HG03103 (cell line): Measurements from ENCODE around the gene CAVIN1.
"Not testable (repeated sequence)": the region's sequence is repeated elsewhere in the genome, so short reads cannot be mapped to it uniquely, and the experiment has no call there.

ENCODE experiments used
- ATAC-seq: cut with Tn5 transposase; IDR thresholded peaks from one replicate; pipeline ENCODE4 v1.9.1; 2021; ENCODE audit warnings: low read depth; ENCODE audit not compliant: unreplicated experiment

CAVIN1 gene

DNA sequence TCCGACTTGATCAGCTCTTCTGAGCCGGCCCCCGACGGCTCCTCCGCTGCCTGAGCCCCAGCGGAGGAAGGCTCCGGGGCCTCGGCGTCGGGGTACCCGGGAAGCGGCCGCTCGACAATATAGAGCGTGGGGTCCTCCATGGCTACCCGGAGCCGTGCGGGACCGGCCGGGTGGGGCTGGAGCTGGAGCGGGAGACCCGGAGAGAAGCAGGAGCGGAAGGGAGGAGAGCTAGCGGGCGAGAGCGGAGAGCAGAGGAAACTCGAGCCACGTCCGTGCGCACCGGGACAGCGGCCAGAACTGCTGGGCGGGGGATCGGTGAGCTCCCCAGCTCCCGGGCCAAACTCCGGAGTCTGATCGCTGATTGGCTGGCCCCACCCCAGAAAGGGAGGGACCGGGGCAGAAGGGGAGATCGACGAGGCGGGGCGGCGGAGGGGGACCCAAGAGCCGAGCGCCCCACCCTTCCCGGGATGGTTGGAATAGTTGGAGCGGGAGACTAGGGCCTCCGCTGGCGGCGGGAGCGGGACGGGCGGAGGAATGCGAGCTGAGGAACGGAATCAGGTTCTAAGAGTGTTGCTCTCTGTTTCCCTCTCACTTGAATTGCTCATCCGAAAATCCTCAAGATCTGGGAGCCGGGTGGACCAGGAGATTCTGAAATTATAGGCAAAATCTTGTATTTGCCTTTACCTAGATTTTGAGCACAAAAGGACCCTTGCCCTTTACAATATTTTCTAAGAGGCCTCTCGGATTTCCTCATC is at the start of gene CAVIN1:
TSS of gene CAVIN1 (minus strand) at position 299 of the 755 bp plus-strand sequence. CDS start at position 140, 159 bp downstream.
- ATAC-seq, result no peak

DNA sequence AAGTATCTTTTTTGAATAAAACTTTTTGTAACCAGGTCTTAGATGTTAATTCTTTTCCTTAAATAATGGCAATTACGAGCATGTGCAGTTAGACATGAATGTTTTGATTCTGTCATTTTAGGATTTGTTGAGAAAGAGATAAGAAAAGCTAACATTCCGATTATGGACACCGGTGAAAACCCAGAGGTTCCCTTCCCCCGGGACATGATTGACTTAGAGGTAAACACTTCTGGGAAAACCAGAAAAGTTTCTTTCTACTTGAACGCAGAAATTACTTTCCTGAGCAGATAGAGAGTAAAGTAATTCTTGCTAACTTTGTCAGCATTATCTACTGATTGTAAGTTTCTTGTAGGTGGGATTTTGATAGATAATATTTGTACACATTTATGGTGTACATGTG is 44.8 kb upstream of the CAVIN1 start:
- no peak for ATAC-seq

DNA sequence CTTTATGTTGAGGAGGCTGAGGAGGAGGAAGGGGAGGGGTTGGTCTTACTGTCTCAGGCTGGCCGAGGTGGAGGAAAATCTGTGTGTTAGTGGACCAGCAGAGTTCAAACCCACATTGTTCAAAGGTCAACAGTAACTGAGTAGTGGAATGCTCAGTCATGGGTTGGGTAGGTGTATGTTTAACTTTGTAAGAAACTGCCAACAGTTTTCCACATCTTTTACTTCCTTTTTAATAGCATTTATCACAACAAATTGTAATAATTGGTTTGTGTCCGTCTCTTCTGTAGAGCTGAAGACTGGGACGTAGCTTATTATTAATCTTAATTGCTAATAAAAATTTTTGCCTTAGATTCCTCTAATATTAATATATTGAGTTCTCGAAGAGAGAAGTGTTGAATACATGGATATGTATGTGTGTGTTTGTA is 40.9 kb upstream of the CAVIN1 start:
- no peak for ATAC-seq

DNA sequence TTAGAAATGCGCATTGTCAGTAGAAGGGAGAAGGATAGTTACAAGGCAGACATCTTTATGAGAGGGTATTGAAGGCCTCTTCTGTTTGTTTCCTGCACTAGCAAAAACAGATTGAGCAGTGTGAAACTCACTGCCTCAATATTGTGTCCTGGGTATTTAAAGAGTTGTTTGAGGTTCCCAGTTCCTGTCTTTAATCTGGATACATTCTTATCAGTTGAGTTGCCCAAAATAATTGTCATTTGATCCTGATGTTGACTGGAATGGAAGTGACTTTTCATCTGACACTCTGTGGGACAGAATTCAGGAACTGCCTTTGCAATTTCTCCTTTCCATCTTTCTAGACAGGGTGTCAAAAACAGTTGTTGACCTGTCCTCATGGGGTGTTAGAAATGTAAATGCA is 37.3 kb upstream of the CAVIN1 start:
- ATAC-seq, result no peak

- ATAC-seq, result no peak
These were observed 36.8 kb upstream of the CAVIN1 start for GRCh38 chr17:42459801-42460281.

DNA sequence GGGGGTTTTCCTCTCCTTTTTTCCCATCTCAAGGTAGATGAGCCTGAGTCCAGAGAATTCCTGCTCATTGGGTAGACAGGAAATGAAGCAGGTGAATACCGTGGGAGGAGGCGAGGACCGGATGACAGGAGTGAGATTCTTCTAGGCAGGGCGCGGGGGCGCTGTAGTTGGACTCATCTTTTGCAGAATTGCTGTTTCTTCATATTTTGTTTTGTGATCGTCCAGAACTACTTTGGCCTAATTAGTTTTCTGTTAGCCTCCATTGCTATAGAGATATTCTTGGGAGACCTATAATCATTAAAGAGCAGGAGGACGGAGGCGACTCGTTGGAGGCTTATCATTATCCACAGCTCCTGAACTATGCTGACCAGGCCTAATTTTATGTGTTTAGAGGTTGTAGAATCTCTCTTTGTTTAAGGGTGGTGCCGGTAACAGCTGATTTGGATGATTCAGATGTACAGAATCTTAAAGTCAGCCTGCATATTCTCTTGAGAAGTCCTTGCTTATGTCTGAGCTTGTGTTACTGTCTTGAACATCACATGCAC is 36.3 kb upstream of the CAVIN1 start:
- ATAC-seq, result no peak

GRCh38 chr17:42458497-42459255 is 35.6 kb upstream of the CAVIN1 start, which contains the start of gene ATP6V0A1:
Gene ATP6V0A1 (plus strand): TSS chr17:42458878. CDS start chr17:42460895, 2,017 bp downstream.
- no peak for ATAC-seq

- ATAC-seq, result no peak
These were observed 34.2 kb upstream of the CAVIN1 start for GRCh38 chr17:42457107-42457792.

GRCh38 chr17:42456223-42457106 is 33.4 kb upstream of the CAVIN1 start:
- no peak for ATAC-seq

GRCh38 chr17:42454987-42455386 is 31.9 kb upstream of the CAVIN1 start:
- ATAC-seq, result not testable (repeated sequence)

DNA sequence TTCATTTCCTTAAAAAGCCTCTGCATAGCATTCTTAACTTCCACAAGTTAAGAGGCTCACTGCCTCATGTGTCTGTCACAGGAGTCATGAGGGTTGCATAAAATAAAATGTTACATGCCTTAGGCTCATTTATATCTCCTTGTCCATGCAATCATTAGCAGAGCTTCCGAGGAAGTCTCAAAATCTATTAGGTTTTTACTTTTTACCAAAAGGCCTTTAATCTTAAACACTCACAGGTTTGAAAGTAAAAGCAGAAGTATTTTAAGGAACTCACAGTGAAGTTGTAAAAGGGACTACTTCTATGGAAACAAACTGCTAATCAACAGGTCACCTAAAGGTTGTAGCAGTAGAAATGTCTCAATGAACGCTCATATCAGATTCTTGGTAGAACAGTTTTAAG is 30.4 kb upstream of the CAVIN1 start:
- ATAC-seq, result no peak

GRCh38 chr17:42451270-42451669 is 28.2 kb upstream of the CAVIN1 start:
- not testable (repeated sequence) for ATAC-seq

DNA sequence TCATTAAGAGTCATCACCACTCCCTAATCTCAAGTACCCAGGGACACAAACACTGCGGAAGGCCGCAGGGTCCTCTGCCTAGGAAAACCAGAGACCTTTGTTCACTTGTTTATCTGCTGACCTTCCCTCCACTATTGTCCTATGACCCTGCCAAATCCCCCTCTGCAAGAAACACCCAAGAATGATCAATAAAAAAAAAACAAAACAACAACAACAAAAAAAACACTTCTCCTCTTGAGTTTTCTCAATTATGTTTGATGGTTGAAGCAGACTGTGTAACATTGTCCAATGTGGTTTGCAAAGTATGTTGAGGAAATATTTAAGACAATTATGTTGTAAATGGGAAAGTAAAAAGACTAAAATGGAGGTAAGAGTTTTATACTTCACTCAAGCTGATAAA is 26.8 kb upstream of the CAVIN1 start:
- ATAC-seq, result not testable (repeated sequence)

DNA sequence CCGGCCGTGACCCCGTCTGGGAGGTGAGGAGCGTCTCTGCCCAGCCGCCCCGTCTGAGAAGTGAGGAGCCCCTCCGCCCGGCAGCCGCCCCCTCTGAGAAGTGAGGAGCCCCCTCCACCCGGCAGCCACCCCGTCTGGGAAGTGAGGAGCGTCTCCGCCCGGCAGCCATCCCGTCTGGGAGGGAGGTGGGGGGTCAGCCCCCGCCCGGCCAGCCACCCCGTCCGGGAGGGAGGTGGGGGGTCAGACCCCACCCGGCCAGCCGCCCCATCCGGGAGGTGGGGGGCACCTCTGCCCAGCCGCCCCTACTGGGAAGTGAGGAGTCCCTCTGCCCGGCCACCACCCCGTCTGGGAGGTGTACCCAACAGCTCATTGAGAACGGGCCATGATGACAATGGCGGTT is 26.1 kb upstream of the CAVIN1 start:
- ATAC-seq, result not testable (repeated sequence)

DNA sequence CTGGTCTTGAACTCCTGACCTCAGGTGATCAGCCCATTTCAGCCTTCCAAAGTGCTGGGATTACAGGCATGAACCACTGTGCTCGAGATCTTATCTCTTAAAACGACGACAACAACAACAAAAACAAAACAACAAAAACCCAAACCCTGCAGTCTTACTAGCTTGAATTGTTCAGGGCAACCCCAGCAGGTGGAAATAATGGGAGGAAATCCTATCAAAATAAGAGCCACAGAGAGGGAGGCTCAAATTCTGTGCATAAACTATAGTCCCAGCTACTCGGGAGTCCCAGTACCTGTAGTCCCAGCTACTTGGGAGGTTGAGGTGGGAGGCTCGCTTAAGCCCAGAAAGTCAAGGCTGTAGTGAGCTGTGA is 19.1 kb upstream of the CAVIN1 start:
- no peak for ATAC-seq

GRCh38 chr17:42441371-42442195 is 18.5 kb upstream of the CAVIN1 start:
- ATAC-seq, result no peak

DNA sequence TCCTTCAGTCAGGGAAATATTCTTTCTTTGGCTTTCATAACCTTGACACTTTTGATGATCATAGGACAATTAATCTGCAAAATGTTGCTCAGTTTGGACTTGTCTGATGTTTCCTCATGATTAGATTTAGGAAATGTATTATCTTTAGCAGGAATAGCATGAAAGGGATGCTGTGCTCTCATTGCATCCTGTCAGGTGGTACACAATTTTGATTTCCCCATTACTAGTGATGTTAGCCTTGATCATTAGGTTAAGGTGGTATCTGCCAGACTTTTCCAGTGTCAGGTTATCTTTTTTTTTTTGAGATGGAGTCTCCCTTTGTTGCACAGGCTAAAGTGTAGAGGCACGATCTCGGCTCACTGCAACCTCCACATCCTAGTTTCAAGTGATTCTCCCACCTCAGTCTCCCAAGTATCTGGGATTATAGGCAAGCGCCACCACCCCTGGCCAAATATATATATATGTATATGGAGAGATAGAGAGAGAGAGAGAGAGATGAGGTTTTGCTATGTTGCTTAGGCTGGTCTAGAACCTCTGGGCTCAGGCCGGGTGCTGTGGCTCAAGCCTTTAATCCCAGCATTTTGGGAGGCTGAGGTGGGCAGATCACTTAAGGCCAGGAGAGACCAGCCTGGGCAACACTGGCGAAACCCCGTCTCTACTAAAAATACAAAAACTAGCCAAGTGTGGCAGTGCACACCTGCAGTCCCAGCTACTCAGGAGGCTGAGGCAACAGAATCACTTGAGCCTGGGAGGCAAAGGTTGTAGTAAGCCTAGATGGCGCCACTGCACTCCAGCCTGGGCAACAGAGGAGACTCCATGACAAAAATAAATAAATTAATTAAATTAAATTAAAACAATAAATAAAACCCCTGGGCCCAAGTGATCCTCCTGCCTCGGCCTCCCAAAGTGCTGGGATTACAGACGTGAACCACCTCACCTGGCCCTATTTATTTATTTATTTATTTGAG is 15.8 kb upstream of the CAVIN1 start:
- ATAC-seq, result no peak

DNA sequence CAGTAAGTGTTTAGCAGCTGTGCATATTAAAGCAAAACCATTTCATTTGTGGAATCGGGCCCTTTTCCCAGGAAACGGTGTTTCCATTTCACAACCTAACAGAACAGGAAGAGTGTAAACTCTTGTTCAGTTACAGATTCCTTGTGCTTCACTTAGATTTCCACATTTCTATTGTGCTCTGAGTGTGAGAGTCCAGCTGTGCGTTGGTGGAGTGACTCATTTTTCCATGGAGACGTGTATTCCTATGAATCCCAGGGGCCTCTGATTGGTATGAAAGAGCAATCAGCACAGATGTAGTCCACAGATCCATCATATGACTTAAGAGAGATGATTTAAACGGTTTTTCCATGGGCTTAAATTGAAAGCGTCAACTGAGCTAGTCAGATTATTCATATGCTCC is 13.3 kb upstream of the CAVIN1 start:
- no peak for ATAC-seq
